ENCODE measurements around the gene CENPX. TPM values are rescaled to one million over a fixed set of nuclear protein-coding genes. Genes with fewer than 3 reads are reported as not detected.

CENPX gene
- total RNA-seq, 1 experiment from 2014 or later, result 247 TPM

Other genes starting within 250 kb of the CENPX start
- 0.07 and 0.11 TPM in 2 replicates for gene GCGR, start 218.7 kb downstream of the CENPX start, total RNA-seq (2014; rRNA removed; shearing (Covaris generic))
- 180 and 204 TPM in 2 replicates for gene MCRIP1, start 189.6 kb downstream of the CENPX start, total RNA-seq (2014; rRNA removed; shearing (Covaris generic))
- not detected in 2 replicates for gene PPP1R27, start 187.8 kb downstream of the CENPX start, total RNA-seq (2014; rRNA removed; shearing (Covaris generic))
- 421 and 528 TPM in 2 replicates for gene P4HB, start 162.3 kb downstream of the CENPX start, total RNA-seq (2014; rRNA removed; shearing (Covaris generic))
- gene ARHGDIA, start 151.5 kb downstream of the CENPX start, total RNA-seq (2014; rRNA removed; shearing (Covaris generic)), result 127 and 158 TPM in 2 replicates
- 195 and 271 TPM in 2 replicates for gene ALYREF, start 131.3 kb downstream of the CENPX start, total RNA-seq (2014; rRNA removed; shearing (Covaris generic))
- gene ANAPC11, start 131.2 kb downstream of the CENPX start, total RNA-seq (2014; rRNA removed; shearing (Covaris generic)), result 269 and 274 TPM in 2 replicates
- 0.85 and 0.94 TPM in 2 replicates for gene NPB, start 120.6 kb downstream of the CENPX start, total RNA-seq (2014; rRNA removed; shearing (Covaris generic))
- 21.0 and 37.0 TPM in 2 replicates for gene PCYT2, start 111.5 kb downstream of the CENPX start, total RNA-seq (2014; rRNA removed; shearing (Covaris generic))
- gene SIRT7, start 104.7 kb downstream of the CENPX start, total RNA-seq (2014; rRNA removed; shearing (Covaris generic)), result 19.0 and 21.4 TPM in 2 replicates
- gene MAFG, start 95.1 kb downstream of the CENPX start, total RNA-seq (2014; rRNA removed; shearing (Covaris generic)), result 27.0 and 31.7 TPM in 2 replicates
- gene PYCR1, start 85.6 kb downstream of the CENPX start, total RNA-seq (2014; rRNA removed; shearing (Covaris generic)), result 267 and 298 TPM in 2 replicates
- 0.24 and 0.30 TPM in 2 replicates for gene MYADML2, start 75.6 kb downstream of the CENPX start, total RNA-seq (2014; rRNA removed; shearing (Covaris generic))
- gene NOTUM, start 61.7 kb downstream of the CENPX start, total RNA-seq (2014; rRNA removed; shearing (Covaris generic)), result 2.0 and 2.3 TPM in 2 replicates
- gene ASPSCR1, start 45.2 kb downstream of the CENPX start, total RNA-seq (2014; rRNA removed; shearing (Covaris generic)), result 62.1 and 65.8 TPM in 2 replicates
- gene LRRC45, start 427 bp upstream of the CENPX start, total RNA-seq (2014; rRNA removed; shearing (Covaris generic)), result 45.2 and 46.5 TPM in 2 replicates
- gene RAC3, start 8.8 kb upstream of the CENPX start, total RNA-seq (2014; rRNA removed; shearing (Covaris generic)), result 155 and 175 TPM in 2 replicates
- gene DCXR, start 14.8 kb upstream of the CENPX start, total RNA-seq (2014; rRNA removed; shearing (Covaris generic)), result 72.7 and 110 TPM in 2 replicates
- 43.0 and 50.8 TPM in 2 replicates for gene RFNG, start 28.9 kb upstream of the CENPX start, total RNA-seq (2014; rRNA removed; shearing (Covaris generic))
- 205 and 248 TPM in 2 replicates for gene GPS1, start 29.0 kb upstream of the CENPX start, total RNA-seq (2014; rRNA removed; shearing (Covaris generic))
- 114 and 129 TPM in 2 replicates for gene DUS1L, start 42.9 kb upstream of the CENPX start, total RNA-seq (2014; rRNA removed; shearing (Covaris generic))
- gene FASN, start 75.4 kb upstream of the CENPX start, total RNA-seq (2014; rRNA removed; shearing (Covaris generic)), result 201 and 257 TPM in 2 replicates
- 3.7 and 6.0 TPM in 2 replicates for gene CCDC57, start 190.0 kb upstream of the CENPX start, total RNA-seq (2014; rRNA removed; shearing (Covaris generic))
- 31.2 and 52.0 TPM in 2 replicates for gene SLC16A3, start 206.2 kb upstream of the CENPX start, total RNA-seq (2014; rRNA removed; shearing (Covaris generic))